Measurements from ENCODE around the gene RBM33. TPM values are rescaled to one million over a fixed set of nuclear protein-coding genes. Genes with fewer than 3 reads are reported as not detected.

Gene RBM33
- total and polyA plus RNA-seq, 10 of the 15 experiments (the other 5 are each of a cell fraction or from before 2014, with no cell fraction given) = 4.7 to 67.2 (median 24.3) TPM

DNA sequence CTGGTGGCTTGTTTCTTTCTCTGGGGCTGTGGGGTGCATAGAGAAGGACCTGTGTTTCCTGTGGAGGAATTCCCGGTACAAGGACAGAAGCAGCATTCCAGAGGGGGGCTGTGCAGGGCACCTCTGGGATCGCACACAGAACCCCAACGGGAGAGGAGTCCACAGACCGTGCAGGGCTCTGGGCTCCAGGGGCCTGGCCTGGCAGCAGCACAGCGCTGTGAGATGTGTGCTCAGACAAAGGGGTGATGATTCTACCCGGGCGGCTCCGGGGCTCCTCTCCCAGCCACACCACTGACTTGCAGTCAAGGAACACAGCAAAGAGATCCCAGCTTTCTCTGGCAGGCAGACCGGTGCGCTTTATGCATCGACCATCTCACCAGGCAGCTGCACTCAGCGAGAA, 174.7 kb downstream of the RBM33 start:
- TF ChIP-seq ZNF207 (IDR thresholded peaks at IDR 0.05; ENCODE audit: borderline replicate concordance) (no peak), DPF2 (IDR thresholded peaks at IDR 0.05) (no peak), CHD1 (IDR thresholded peaks at IDR 0.05; ENCODE audit: low read depth, low read length) (no peak), GABPA (IDR thresholded peaks at IDR 0.05; ENCODE audit: low read depth) (no peak), IKZF1 (conservative IDR thresholded peaks at IDR 0.05) (no peak), NRF1 (conservative IDR thresholded peaks at IDR 0.05; ENCODE audit: low read depth, low read length) (no peak), LARP7 (IDR thresholded peaks at IDR 0.05) (no peak), WRNIP1 (IDR thresholded peaks at IDR 0.05; ENCODE audit: borderline replicate concordance, low read depth, low read length) (no peak), SP1 (IDR thresholded peaks at IDR 0.05; ENCODE audit: low read depth, low read length) (no peak)
- TF ChIP-seq, protein P1, sequence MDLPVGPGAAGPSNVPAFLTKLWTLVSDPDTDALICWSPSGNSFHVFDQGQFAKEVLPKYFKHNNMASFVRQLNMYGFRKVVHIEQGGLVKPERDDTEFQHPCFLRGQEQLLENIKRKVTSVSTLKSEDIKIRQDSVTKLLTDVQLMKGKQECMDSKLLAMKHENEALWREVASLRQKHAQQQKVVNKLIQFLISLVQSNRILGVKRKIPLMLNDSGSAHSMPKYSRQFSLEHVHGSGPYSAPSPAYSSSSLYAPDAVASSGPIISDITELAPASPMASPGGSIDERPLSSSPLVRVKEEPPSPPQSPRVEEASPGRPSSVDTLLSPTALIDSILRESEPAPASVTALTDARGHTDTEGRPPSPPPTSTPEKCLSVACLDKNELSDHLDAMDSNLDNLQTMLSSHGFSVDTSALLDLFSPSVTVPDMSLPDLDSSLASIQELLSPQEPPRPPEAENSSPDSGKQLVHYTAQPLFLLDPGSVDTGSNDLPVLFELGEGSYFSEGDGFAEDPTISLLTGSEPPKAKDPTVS (IDR thresholded peaks at IDR 0.05; ENCODE audit: low read depth, low read length) = no peak
- TF ChIP-seq, protein P2, sequence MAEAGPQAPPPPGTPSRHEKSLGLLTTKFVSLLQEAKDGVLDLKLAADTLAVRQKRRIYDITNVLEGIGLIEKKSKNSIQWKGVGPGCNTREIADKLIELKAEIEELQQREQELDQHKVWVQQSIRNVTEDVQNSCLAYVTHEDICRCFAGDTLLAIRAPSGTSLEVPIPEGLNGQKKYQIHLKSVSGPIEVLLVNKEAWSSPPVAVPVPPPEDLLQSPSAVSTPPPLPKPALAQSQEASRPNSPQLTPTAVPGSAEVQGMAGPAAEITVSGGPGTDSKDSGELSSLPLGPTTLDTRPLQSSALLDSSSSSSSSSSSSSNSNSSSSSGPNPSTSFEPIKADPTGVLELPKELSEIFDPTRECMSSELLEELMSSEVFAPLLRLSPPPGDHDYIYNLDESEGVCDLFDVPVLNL (IDR thresholded peaks at IDR 0.05; ENCODE audit: low read depth, low read length) = no peak
- ChIA-PET CTCF (no interaction called here), SMC1A (ENCODE audit: uncharacterized antibody, unreplicated experiment) (no interaction called here), POLR2A (no interaction called here), RAD21 (ENCODE audit: unreplicated experiment) (no interaction called here)
- Histone ChIP-seq H3K27me3 (replicated peaks in 1 of 2; ENCODE audit: control insufficient read depth in 2 of 2, insufficient read depth in 2 of 2, low read length in 1 of 2) (peaks cover 0 to 2% of the 10 kb centered on the region in 2 experiments; a peak in 2 of 4 replicates), H3K9ac (ENCODE audit: control insufficient read depth, insufficient read depth, low read length) (no peak overlapping the region), H4K20me1 (ENCODE audit: control insufficient read depth, insufficient read depth) (no peaks in the 10 kb centered on the region), H3K4me2 (ENCODE audit: control insufficient read depth, insufficient read depth) (no peak overlapping the region), H3K36me3 (ENCODE audit: control insufficient read depth in 2 of 2, insufficient read depth in 2 of 2, low read length in 1 of 2) (no peaks in the 10 kb centered on the region), H3K79me2 (ENCODE audit: control insufficient read depth, insufficient read depth, low read length) (no peaks in the 10 kb centered on the region), H2AFZ (ENCODE audit: control insufficient read depth, low read depth, low read length) (no peak overlapping the region), H3K4me1 (ENCODE audit: control insufficient read depth, insufficient read depth, low read length) (no peaks in the 10 kb centered on the region), H3K27ac (ENCODE audit: control insufficient read depth, insufficient read depth) (no peak overlapping the region), H3K9me3 (replicated peaks; ENCODE audit: control insufficient read depth, insufficient read depth, low read length) (no peaks in the 10 kb centered on the region; the same call in 2 of the 3 replicates), H3K4me3 (no peak overlapping the region)
- BruUV-seq (replicated peaks) = no TSS peak
- FAIRE-seq = no peak
- intact Hi-C loops (cut with micrococcal nuclease; ENCODE audit: unreplicated experiment) (loop anchor here (10.0 kb wide), 2 partner anchors 336 to 826 kb away; partner anchors contain the start of gene RNF32), in situ Hi-C loops (cut with MboI) (loop anchor here (5.0 to 25.0 kb wide), 3 partner anchors 653 to 1443 kb away; no protein-coding TSS in a partner anchor)
- ATAC-seq = no peak
- 53% methylated on average over 12 of the region's 12 CpGs for WGBS (ENCODE audit: insufficient coverage, insufficient replicate concordance, low lambda C conversion rate, missing lambda C conversion rate)
- no peak for DNase-seq (ENCODE audit: low read depth, low spot score)
